GM21528 (cell line): Measurements from ENCODE around the gene LHX3.

Experiments
- ATAC-seq: cut with Tn5 transposase; IDR thresholded peaks from one replicate; pipeline ENCODE4 v1.9.1; 2021; ENCODE audit warnings: mild to moderate bottlenecking, moderate library complexity; ENCODE audit not compliant: unreplicated experiment, low FRiP score

LHX3 gene

GRCh38 chr9:136182420-136182787 lies 22.5 kb downstream of the LHX3 start:
- no peak for ATAC-seq

- ATAC-seq, result no peak
Observed at GRCh38 chr9:136181784-136182419, 23.0 kb downstream of the LHX3 start.

- no peak for ATAC-seq
Observed at GRCh38 chr9:136180586-136180985, 24.3 kb downstream of the LHX3 start.

- ATAC-seq, result no peak
Observed at GRCh38 chr9:136179761-136180160, 25.2 kb downstream of the LHX3 start.

- no peak for ATAC-seq
Observed at GRCh38 chr9:136179101-136179616, 25.8 kb downstream of the LHX3 start.

- ATAC-seq, result no peak
Observed at GRCh38 chr9:136178773-136179075, 26.2 kb downstream of the LHX3 start.

- ATAC-seq, result no peak
Observed at GRCh38 chr9:136178061-136178772, 26.7 kb downstream of the LHX3 start.

GRCh38 chr9:136177224-136177623 lies 27.7 kb downstream of the LHX3 start:
- no peak for ATAC-seq

- ATAC-seq, result no peak
Observed at GRCh38 chr9:136175616-136176197, 29.2 kb downstream of the LHX3 start.

- no peak for ATAC-seq
Observed at GRCh38 chr9:136174779-136175615, 29.9 kb downstream of the LHX3 start.

GRCh38 chr9:136173648-136174290 lies 31.2 kb downstream of the LHX3 start:
- ATAC-seq, result no peak

- ATAC-seq, result no peak
Observed at GRCh38 chr9:136172412-136173079, 32.4 kb downstream of the LHX3 start.

GRCh38 chr9:136171801-136172411 lies 33.0 kb downstream of the LHX3 start:
- no peak for ATAC-seq

- ATAC-seq, result no peak
Observed at GRCh38 chr9:136171009-136171800, 33.7 kb downstream of the LHX3 start.

GRCh38 chr9:136170006-136170901 lies 34.7 kb downstream of the LHX3 start:
- no peak for ATAC-seq

GRCh38 chr9:136169495-136169894 lies 35.4 kb downstream of the LHX3 start:
- no peak for ATAC-seq

- no peak for ATAC-seq
Observed at GRCh38 chr9:136163248-136163850, 41.6 kb downstream of the LHX3 start.
